ENCODE results near the gene CLDN19.

CLDN19 gene

DNA sequence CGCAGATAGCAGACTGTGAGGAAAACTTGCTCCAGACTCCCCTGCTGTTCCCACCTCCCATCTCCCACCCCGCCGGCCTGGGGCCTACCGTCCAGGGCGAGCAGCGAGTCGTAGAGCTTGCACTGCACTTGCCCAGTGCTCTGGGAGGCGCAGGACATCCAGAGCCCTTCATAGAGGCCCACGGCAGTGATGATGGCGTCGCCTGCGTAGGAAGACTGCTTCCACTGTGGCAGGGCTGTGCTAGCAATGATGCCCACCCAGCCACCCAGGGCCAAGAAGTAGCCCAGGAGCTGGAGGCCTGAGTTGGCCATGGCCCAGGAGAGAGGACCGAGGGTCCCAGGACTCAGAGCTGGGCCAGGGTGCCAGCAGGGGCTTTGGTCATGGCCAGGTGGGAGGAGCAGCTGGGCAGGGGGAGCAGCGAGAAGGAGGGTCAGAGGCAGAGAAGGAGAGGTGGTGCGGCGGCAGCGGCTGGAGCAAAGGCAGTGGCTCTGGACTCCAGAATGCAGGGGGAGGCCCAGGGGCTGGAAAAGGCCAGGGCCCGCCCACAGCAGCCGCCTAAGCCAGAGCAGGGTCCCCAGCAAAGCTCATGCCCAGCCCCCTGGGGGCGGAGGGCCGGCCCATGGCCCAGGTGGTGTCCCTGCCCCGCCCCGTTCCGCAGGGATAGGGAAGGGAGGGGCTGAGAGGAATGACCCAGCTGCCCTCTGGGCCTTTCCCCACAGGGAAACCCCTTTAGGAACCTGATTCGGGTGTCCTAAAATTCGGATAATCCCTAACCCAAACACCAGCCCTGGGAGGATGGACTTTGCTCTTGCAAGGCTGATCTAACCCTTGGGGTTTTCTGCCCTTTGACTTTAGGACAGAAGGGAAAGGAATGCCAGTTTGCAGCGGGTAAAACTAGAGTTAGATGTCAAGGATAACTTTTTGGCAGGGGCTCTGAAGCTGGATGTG, at the start of gene CLDN19:
Gene CLDN19, minus strand, starts transcription at position 484 of the 948 bp plus-strand sequence. Its CDS starts 173 bp downstream, at position 311.
- DNase-seq = no peak

DNA sequence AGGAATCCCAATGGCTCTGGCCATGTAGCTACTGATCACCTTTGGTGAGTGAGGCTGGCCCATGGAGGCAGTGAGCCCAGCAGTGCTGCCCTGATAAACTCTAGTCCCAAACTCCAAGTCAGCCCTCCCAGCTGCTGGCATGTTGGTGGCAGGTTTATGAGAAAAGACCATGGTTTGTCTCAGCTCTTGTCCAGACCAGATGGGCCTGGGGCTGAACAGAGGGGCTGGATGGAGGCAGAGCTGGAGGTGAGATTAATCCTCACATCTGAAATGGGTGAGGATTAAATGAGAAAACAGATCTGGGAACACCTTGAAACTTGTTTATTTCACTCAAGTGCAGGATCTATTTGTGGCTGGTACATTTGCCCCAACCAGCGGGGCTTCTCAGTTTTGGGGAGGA, 48.0 kb upstream of the CLDN19 start:
- DNase-seq = no peak

GRCh38 chr1:42786097-42786496, 46.1 kb upstream of the CLDN19 start:
- no peak for DNase-seq

DNA sequence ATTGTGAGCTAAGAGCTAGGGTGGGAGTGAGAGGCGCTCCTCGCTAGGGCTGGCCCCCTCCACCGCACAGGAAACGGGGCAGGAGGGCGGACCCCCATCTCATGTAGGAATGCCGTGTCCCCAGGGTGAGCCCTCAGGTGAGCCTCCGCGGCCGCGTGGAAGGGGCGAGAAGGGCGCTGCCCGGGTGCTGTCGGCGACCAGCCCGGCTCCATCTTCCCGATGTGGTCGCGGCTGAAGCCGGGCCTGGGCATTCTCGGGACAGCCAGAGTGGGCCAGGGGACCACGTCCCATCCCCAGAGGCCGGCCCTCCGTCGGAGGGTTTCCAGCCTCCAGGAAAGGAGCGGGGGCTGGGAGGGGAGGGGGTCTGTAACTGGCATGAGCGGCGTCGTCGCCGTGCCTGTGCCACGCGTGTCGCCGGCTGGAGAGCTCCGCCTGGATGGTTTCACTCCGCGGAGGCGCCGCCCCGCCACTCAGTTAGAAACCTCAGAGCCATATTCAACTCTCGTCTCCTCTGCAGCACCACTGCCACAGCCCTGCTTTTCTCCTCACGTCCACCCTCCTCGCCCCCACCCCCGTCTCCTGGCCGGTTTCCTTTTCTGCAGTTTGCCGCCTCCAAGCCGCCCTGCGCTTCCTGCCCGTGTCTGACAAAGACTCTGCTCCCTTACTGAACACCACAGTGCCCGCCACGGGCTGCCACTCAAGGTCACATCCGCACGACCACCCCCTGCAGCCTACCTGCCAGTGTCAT, 45.1 kb upstream of the CLDN19 start, which contains the start of gene TMEM269:
Gene TMEM269, plus strand, starts transcription at position 46 of the 748 bp plus-strand sequence. CDS start 4,903 bp downstream, outside the sequence.
- peak; percentile 58 for DNase-seq

- no peak for DNase-seq
Measured at GRCh38 chr1:42784547-42784945, 44.5 kb upstream of the CLDN19 start.

- DNase-seq = no peak
Measured at GRCh38 chr1:42783092-42783491, 43.1 kb upstream of the CLDN19 start.

DNA sequence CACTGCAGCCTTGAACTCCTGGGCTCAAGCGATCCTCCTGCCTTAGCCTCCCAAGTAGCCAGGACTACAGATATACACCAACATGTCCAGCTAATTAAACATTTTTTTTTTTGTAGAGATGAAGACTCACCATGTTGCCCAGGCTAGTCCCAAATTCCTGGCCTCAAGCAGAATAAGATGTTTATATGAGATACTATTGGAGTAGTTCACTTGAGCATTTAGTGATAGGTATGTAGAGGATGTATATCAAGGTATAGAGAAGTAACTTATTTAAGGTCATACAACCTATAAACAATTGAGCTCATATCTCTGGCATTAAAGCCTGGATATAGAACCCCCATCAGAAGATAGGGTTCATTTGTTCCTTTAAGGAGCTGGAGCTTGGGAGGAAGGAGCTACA, 40.1 kb upstream of the CLDN19 start:
- DNase-seq = no peak

DNA sequence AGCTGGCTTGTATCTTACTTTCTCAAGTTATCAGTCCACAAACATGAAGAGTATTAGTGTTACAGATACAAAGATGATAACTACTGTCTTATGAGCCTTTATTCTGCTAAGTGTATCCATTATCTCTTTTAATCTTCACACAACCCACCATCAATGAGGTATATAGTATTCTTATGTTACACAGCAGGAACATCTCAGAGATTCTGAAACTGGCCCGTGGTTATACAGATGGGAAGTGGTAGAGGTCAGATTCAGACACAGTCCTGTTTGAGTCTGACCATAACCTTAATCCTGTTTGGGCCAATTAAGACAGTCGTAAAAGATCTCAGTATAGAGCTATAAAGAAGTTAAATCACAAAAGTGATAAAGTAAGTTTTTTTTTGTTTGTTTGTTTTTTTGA, 39.7 kb upstream of the CLDN19 start:
- no peak for DNase-seq

DNA sequence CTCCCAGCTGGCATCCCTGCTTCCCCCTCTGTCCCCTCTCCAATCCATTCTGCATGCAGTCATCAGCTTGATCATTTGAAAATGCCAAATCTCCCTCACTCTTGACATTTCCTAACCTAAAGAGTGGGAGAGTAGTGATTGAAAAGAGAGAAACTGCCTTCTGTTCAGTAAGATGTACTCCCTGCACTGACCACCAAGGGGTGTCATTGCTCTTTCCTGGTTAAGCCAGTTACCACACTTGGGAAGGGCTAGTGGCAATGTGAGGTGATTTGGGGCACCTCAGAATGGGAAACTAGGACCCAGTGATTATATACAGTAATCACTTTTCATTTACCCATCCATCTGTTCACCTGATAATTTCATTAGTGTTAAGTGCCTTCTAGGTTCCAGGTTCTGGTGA, 37.8 kb upstream of the CLDN19 start:
- peak; percentile 38 for DNase-seq

DNA sequence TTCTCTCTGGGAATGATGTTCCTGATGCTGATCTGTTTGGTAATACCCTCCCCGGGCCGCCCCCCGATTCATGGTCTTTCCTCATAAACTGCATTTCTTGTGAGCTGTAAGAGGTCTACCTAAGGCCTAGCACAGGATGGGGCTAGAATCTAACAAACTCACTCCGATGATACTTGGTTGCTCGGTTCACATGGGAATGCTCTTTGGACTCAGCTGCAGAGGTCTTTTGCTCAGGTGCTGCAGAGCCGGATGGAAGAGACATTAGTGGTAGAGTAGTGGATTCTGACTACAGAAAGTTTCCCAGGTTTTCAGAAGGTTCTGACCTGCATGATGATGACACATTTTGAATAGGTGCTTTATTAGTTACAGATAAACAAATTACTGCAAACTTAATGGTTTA, 36.5 kb upstream of the CLDN19 start:
- no peak for DNase-seq

- DNase-seq = no peak
Measured at GRCh38 chr1:42774928-42775526, 35.0 kb upstream of the CLDN19 start.

GRCh38 chr1:42773420-42773819, 33.4 kb upstream of the CLDN19 start:
- no peak for DNase-seq

DNA sequence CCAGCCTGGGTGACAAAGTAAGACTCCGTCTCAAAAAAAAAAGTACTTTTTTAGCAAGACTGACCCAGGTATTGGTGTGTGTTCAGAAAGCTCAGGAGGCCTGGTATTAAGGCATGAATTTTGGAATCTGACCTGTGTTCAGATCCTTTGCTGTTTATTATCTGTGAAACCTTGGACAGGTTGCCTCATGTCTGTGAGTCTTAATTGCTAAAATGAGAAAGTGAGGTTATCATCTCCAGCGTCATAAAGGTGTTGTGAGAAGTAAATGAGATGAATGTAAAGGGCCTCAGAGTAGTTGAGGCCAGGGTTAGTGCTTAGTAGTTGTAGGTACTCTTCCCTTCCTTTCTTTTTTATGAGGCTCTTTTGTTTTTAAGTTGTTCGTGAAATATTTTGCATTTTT, 29.8 kb upstream of the CLDN19 start:
- no peak for DNase-seq

- DNase-seq = no peak
Measured at GRCh38 chr1:42768172-42768571, 28.1 kb upstream of the CLDN19 start.

GRCh38 chr1:42767510-42768000, 27.5 kb upstream of the CLDN19 start:
- DNase-seq = no peak

DNA sequence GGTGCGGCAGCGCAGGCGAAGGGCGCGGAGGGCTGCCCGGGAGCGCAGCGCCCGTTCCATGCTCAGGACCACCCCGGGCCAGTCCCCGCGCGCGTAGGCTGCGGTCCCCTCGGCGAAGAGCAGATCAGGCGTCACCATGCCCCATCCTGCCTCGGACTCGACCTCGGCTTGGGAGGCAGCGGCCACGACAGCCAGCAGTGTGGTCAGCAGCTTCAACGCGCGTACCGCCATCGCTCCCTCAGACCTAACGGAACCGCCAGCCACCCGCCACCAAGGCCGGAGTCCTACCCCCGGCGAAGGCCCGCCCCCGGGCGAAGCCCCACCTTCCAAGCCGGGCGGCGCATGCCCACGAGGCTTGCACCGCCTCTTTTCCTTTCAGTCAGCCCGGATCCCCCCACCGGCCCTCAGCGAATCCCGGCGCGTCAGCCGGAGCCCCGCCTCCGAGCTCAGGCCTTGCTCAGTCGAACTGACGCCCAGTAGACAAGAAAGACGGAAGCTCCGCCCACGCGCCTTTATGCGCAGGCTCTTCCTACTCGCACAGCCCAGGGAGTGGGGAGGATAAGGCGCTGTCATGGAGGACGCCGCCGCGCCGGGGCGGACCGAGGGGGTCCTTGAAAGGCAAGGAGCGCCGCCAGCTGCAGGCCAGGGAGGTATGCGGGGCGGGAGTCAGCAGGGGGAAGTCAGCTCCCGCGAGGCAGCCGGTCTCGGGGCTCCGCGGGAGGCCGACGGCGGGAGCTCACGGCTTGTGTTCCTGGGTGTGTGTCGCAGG, 26.9 kb upstream of the CLDN19 start, which contains the start of the genes C1orf50 and P3H1:
Gene C1orf50, plus strand, starts transcription at position 509 of the 769 bp plus-strand sequence. Its CDS starts 63 bp downstream, at position 572.
Gene P3H1, minus strand, starts transcription at position 288 of the 769 bp plus-strand sequence. Its CDS starts 57 bp downstream, at position 231.
- DNase-seq = peak; percentile 100

GRCh38 chr1:42765832-42766740, 26.1 kb upstream of the CLDN19 start:
- DNase-seq = peak; percentile 69

GRCh38 chr1:42765269-42765668, 25.2 kb upstream of the CLDN19 start:
- DNase-seq = no peak

GRCh38 chr1:42762269-42762668, 22.2 kb upstream of the CLDN19 start:
- no peak for DNase-seq

DNA sequence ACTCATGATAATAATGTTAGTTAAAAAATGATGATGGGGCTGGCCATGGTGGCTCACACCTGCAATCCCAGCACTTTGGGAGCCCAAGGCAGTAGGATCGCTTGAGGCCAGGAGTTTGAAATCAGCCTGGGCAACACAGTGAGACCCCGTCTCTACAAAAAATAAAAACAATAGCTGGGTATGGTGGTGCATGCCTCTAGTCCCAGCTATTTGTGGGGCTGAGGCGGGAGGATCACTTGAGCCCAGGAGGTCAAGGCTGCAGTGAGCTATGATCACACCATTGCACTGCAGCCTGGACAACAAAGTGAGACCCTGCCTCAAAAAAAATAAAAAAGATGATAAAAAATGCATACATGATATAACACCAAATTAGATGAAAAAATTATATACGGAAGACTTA, 21.5 kb upstream of the CLDN19 start:
- DNase-seq = no peak

GRCh38 chr1:42759114-42759513, 19.1 kb upstream of the CLDN19 start:
- no peak for DNase-seq
